Psoas muscle (tissue), 8 donors: ENCODE data around the gene RPL29. TPM values are rescaled to one million over a fixed set of nuclear protein-coding genes. Genes with fewer than 3 reads are reported as not detected.
"Not testable (repeated sequence)": the region's sequence is repeated elsewhere in the genome, so short reads cannot be mapped to it uniquely, and the experiment has no call there.

Experiments
- ATAC-seq, 4 donors: fragments of 200-7000 bp; cut with Tn5 transposase; one replicate each; pipeline ENCODE4 v1.9.1; 2020; ENCODE audit warnings: moderate library complexity in 3 of 4, mild to moderate bottlenecking in 2 of 4
- DNase-seq, 2 donors: peaks; one replicate each; pipeline ENCODE4 v3.0.0-alpha.2; 2020
- H3K27ac ChIP-seq: fragments of 200-600 bp; one replicate; pipeline ENCODE4 v1.8.0; 2022
- H3K27me3 ChIP-seq, 3 donors: fragments of 200-600 bp in 1 of 3; one replicate each; pipeline versions ENCODE4 v1.6.1 to v1.8.0; 2013 to 2022; ENCODE audit warnings: low read length in 2 of 3, mild to moderate bottlenecking in 2 of 3, moderate library complexity in 1 of 3; ENCODE audit not compliant: insufficient read depth in 3 of 3
- H3K36me3 ChIP-seq, 2 donors: fragments of 200-600 bp in 1 of 2; one replicate each; pipeline versions ENCODE4 v1.6.1 to v1.8.0; 2013 to 2022; ENCODE audit warnings: low read depth in 1 of 2, mild to moderate bottlenecking in 1 of 2, moderate library complexity in 1 of 2; ENCODE audit not compliant: insufficient read depth in 1 of 2
- H3K4me1 ChIP-seq: fragments of 200-600 bp; one replicate; pipeline ENCODE4 v1.8.0; 2022
- H3K4me3 ChIP-seq: fragments of 200-600 bp; one replicate; pipeline ENCODE4 v1.8.0; 2022; ENCODE audit warnings: mild to moderate bottlenecking
- H3K9me3 ChIP-seq: fragments of 200-600 bp; one replicate; pipeline ENCODE4 v1.8.0; 2022
- WGBS, 3 donors: extraction: QIAGEN DNeasy Blood & Tissue Kit; methylation state at CpG; one replicate each; pipeline versions ENCODE4 v1.1.6 to v1.1.7; 2013; 5-methylcytosine and 5-hydroxymethylcytosine counted together
- intact Hi-C, 2 donors: fragments of 100-400 bp; cut with DNase I; formaldehyde crosslinking; loops; one replicate each; pipeline versions ENCODE4 v1.11.0 to v1.14.2; 2022
- polyA plus RNA-seq, 3 donors: library from polyadenylated mRNA; stranded (reverse); fragments of 200-250 nt; gene quantifications; one replicate each; pipeline ENCODE4 v1.2.3, GENCODE V29; 2013
- total RNA-seq, 4 donors: library from RNA; stranded (reverse); fragmentation: NEBNext Ultra II Directional in 2 of 4; extraction: Animal tissue kit (Norgen Biotek cat#: 25700) in 2 of 4; gene quantifications; one replicate each; pipeline versions ENCODE4 v1.2.1 to v1.2.4, GENCODE V29; 2021 to 2023
- TF ChIP-seq, protein P1 (sequence below): fragments of 200-600 bp; IDR thresholded peaks from one replicate; pipeline ENCODE4 v1.8.0; 2022; ENCODE audit warnings: antibody characterized with exemption
- donor health status: healthy with polysubstance abuse.
- donor health status: DM: no; HTN: no; CAD: no; lungs with moderate emphysema.
- donor health status: Bipolar disorder and iron deficiency.
- donor health status: healthy.
- donor health status: DM: yes; HTN: yes; CAD: no.
- donor health status: DM: no; HTN: no; CAD: no.
- donor health status: DM: no; HTN: no; CAD: no.
- donor health status: DM: yes; HTN: yes; CAD: no.

RPL29 gene
- total and polyA plus RNA-seq, 7 donors, result 1,113 to 2,767 (median 1,294) TPM

GRCh38 chr3:52037291-52037690 is 41.6 kb upstream of the RPL29 start:
- TF ChIP-seq, protein P1, sequence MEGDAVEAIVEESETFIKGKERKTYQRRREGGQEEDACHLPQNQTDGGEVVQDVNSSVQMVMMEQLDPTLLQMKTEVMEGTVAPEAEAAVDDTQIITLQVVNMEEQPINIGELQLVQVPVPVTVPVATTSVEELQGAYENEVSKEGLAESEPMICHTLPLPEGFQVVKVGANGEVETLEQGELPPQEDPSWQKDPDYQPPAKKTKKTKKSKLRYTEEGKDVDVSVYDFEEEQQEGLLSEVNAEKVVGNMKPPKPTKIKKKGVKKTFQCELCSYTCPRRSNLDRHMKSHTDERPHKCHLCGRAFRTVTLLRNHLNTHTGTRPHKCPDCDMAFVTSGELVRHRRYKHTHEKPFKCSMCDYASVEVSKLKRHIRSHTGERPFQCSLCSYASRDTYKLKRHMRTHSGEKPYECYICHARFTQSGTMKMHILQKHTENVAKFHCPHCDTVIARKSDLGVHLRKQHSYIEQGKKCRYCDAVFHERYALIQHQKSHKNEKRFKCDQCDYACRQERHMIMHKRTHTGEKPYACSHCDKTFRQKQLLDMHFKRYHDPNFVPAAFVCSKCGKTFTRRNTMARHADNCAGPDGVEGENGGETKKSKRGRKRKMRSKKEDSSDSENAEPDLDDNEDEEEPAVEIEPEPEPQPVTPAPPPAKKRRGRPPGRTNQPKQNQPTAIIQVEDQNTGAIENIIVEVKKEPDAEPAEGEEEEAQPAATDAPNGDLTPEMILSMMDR, result no peak
- Histone ChIP-seq H3K27me3 (no peaks in the 10 kb centered on the region), H3K36me3 (no peaks in the 10 kb centered on the region), H3K9me3 (no peaks in the 10 kb centered on the region), H3K4me3 (no peak overlapping the region), H3K4me1 (peaks cover 28% of the 10 kb centered on the region), H3K27ac (no peak overlapping the region)
- 86 to 95% (median 89%) methylated on average over 4 of the region's 4 CpGs for WGBS, 3 donors
- ATAC-seq, result no peak
- no peak for DNase-seq
- intact Hi-C loops, result no loop called here

- Histone ChIP-seq H3K4me3 (no peak overlapping the region), H3K36me3 (no peaks in the 10 kb centered on the region), H3K4me1 (peaks cover 28% of the 10 kb centered on the region), H3K9me3 (no peaks in the 10 kb centered on the region), H3K27ac (no peak overlapping the region), H3K27me3 (no peaks in the 10 kb centered on the region)
- 55 to 73% (median 61%) methylated on average over 5 of the region's 5 CpGs for WGBS, 3 donors
- TF ChIP-seq, protein P1, result no peak
- ATAC-seq (no peak), DNase-seq (no peak)
- intact Hi-C loops, result no loop called here
These were observed 41.1 kb upstream of the RPL29 start for GRCh38 chr3:52036829-52037228.

DNA sequence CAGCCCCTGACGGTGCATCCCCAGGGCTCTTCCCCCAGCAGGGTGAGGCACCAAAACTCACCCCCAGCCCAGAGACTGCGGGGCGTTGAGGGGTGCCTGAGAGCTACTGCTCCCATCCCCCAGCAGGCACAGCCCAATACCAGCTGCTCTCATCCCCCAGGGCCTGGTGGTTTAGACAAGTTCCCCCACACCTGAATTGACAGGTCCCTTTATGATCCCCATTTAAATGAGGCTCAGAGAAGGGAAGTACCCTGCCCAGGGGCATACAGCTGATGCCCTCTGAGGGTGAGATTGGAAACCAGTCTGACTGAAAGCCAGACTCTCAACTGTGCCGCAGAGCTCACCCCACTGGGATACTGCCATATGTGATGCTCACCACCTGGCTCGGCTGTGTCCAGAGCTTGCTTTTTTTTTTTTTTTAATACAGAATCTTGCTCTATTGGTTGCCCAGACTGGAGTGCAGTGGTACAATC is 40.6 kb upstream of the RPL29 start:
- Histone ChIP-seq H3K4me1 (peaks cover 29% of the 10 kb centered on the region), H3K36me3 (no peaks in the 10 kb centered on the region), H3K27me3 (no peaks in the 10 kb centered on the region), H3K9me3 (no peaks in the 10 kb centered on the region), H3K27ac (no peak overlapping the region), H3K4me3 (no peak overlapping the region)
- TF ChIP-seq, protein P1, result no peak
- ATAC-seq, result no peak
- 70 to 89% (median 73%) methylated on average over 5 of the region's 5 CpGs for WGBS, 3 donors
- DNase-seq, result no peak
- intact Hi-C loops, result no loop called here

- 85 to 93% (median 87%) methylated on average over 3 of the region's 3 CpGs for WGBS, 3 donors
- intact Hi-C loops, result no loop called here
- TF ChIP-seq, protein P1, result no peak
- Histone ChIP-seq H3K9me3 (no peaks in the 10 kb centered on the region), H3K36me3 (no peaks in the 10 kb centered on the region), H3K27ac (no peak overlapping the region), H3K27me3 (no peaks in the 10 kb centered on the region), H3K4me1 (peaks cover 29% of the 10 kb centered on the region), H3K4me3 (no peak overlapping the region)
- DNase-seq (no peak), ATAC-seq (no peak)
These were observed 39.0 kb upstream of the RPL29 start for GRCh38 chr3:52034651-52035050.

DNA sequence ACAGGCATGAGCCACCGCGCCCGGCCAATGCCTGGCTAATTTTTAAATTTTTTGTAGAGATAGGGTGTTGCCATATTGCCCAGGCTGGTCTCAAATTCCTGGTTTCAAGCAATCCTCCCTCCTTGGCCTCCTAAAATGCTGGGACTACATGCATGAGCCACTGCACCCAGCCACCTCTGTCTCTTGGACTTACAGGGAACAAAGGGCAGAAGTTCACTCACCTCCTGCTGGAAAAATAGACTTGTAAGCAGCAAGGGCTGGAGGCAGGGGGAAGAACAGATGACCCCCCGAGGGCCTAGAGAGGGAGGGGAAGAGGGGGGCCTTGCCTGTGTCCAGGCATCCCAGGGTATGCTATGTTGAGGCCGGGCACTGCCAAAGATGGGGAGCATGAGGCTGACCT is 38.5 kb upstream of the RPL29 start:
- ATAC-seq (no peak), DNase-seq (no peak)
- intact Hi-C loops, result no loop called here
- no peaks in the 10 kb centered on the region for H3K9me3 ChIP-seq
- no peaks in the 10 kb centered on the region for H3K27me3 ChIP-seq
- WGBS, 3 donors, result 91 to 93% (median 92%) methylated on average over 5 of the region's 5 CpGs
- no peaks in the 10 kb centered on the region for H3K36me3 ChIP-seq
- no peak overlapping the region for H3K27ac ChIP-seq
- TF ChIP-seq, protein P1, result no peak
- no peak overlapping the region for H3K4me3 ChIP-seq
- peaks cover 31% of the 10 kb centered on the region for H3K4me1 ChIP-seq

GRCh38 chr3:52033748-52034147 is 38.1 kb upstream of the RPL29 start:
- H3K4me3 ChIP-seq, intact Hi-C loops, H3K9me3 ChIP-seq, H3K27ac ChIP-seq, DNase-seq, H3K36me3 ChIP-seq, H3K27me3 ChIP-seq, ATAC-seq: not testable (repeated sequence)
- peaks cover 35% of the 10 kb centered on the region for H3K4me1 ChIP-seq
- 93 to 99% (median 94%) methylated on average over 6 of the region's 6 CpGs for WGBS, 3 donors
